Measurements from ENCODE around the gene TSC22D2. TPM values are rescaled to one million over a fixed set of nuclear protein-coding genes. Genes with fewer than 3 reads are reported as not detected.
"Not testable (repeated sequence)": the region's sequence is repeated elsewhere in the genome, so short reads cannot be mapped to it uniquely, and the experiment has no call there.

The TSC22D2 gene
- total RNA-seq, 2 donors from 2014 or later: 16.7 to 31.7 TPM

DNA sequence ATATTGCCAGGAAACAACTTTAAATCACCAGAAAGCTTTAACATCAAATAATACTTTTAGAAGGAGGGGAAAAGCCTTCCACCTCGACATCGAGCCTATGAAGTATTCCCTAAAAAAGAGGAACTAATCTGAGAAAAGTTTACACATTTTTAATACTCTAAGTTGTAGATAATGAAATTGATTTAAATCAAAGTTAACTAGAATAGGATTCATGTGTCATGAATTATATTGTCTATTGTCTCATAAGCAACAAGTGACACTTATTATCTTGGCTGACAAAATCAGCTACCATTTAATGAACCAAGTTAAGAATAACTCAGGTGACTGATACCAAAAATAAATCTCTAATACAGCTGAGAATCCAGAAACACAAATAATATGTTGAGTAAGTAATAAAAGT, 56.6 kb downstream of the TSC22D2 start:
- no peaks in the 10 kb centered on the region for H3K9me3 ChIP-seq
- H3K27me3 ChIP-seq: no peaks in the 10 kb centered on the region
- DNase-seq: no peak
- H3K27ac ChIP-seq: no peak overlapping the region
- no peaks in the 10 kb centered on the region for H3K4me1 ChIP-seq
- H3K9ac ChIP-seq (ENCODE audit: low read depth in 2 of 2, low read length in 2 of 2): no peak overlapping the region
- intact Hi-C loops (cut with DNase I): no loop called here
- no peak for TF ChIP-seq CTCF (IDR thresholded peaks at IDR 0.05)
- H3K36me3 ChIP-seq: no peaks in the 10 kb centered on the region
- H3K4me3 ChIP-seq: no peak overlapping the region

- Histone ChIP-seq H3K9ac (ENCODE audit: low read depth in 2 of 2, low read length in 2 of 2) (no peak overlapping the region), H3K4me3 (no peak overlapping the region), H3K27ac (no peak overlapping the region), H3K27me3 (no peaks in the 10 kb centered on the region), H3K36me3 (no peaks in the 10 kb centered on the region), H3K4me1 (no peaks in the 10 kb centered on the region), H3K9me3 (no peaks in the 10 kb centered on the region)
- TF ChIP-seq CTCF (IDR thresholded peaks at IDR 0.05): no peak
- intact Hi-C loops (cut with DNase I): no loop called here
- DNase-seq: no peak
Measured at GRCh38 chr3:150467381-150467780, 59.3 kb downstream of the TSC22D2 start.

DNA sequence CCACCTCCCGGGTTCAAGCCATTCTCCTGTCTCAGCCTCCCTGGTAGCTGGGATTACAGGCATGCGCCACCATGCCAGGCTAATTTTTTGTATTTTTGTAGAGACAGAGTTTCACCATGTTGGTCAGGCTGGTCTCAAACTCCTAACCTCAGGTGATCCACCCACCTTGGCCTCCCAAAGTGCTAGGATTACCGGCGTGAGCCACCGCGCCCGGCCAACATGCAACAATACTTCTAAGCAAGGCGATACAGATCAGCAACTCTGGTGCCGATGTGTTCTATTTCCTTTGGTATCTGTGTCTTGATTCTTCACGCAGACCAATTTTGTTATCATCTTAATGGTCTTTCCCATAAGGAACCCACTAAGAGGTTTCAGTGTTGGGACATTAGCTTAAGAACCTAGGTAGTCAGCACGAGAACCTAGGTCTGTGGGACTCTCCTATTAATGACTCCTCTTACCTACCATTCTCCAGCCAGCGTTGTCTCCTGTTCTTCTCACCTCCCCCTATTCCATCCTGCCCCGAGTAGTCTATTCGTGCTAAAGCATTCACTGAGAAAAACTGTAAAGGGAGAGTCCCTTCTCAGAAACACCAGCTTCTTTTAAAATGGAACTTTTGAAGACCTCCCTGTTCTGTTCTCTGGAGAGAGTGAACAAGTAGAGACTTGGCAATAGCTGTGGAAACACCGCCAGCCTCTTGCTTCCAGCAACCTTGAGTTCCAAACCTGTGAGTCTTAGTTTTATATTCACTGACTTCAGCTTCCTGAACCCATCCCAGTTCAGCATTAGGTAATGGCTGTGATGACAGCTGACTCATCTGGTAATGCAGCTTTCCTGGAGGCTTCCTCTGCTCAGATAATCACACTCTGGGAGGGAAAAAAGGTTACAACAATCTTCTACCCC, 61.2 kb downstream of the TSC22D2 start:
- H3K27me3 ChIP-seq: no peaks in the 10 kb centered on the region
- H3K36me3 ChIP-seq: no peaks in the 10 kb centered on the region
- H3K27ac ChIP-seq: peak overlapping the region; percentile 82
- no peak for TF ChIP-seq CTCF (IDR thresholded peaks at IDR 0.05)
- no peaks in the 10 kb centered on the region for H3K4me1 ChIP-seq
- H3K9me3 ChIP-seq: no peaks in the 10 kb centered on the region
- peak overlapping the region in 1 of 2 donors; percentile 58 for H3K9ac ChIP-seq (ENCODE audit: low read depth in 2 of 2, low read length in 2 of 2)
- peak; percentile 67 for DNase-seq
- no peak overlapping the region for H3K4me3 ChIP-seq
- intact Hi-C loops (cut with DNase I): no loop called here

GRCh38 chr3:150469931-150470740, 62.0 kb downstream of the TSC22D2 start:
- intact Hi-C loops (cut with DNase I): no loop called here
- Histone ChIP-seq H3K9ac (ENCODE audit: low read depth in 2 of 2, low read length in 2 of 2) (peak overlapping the region in 1 of 2 donors; percentile 58), H3K4me3 (no peak overlapping the region), H3K9me3 (no peaks in the 10 kb centered on the region), H3K27ac (peak overlapping the region; percentile 82), H3K36me3 (no peaks in the 10 kb centered on the region), H3K4me1 (no peaks in the 10 kb centered on the region), H3K27me3 (no peaks in the 10 kb centered on the region)
- peak; percentile 51 for DNase-seq
- no peak for TF ChIP-seq CTCF (IDR thresholded peaks at IDR 0.05)

GRCh38 chr3:150472421-150472820, 64.3 kb downstream of the TSC22D2 start:
- Histone ChIP-seq H3K4me3 (no peak overlapping the region), H3K9ac (ENCODE audit: low read depth in 2 of 2, low read length in 2 of 2) (no peak overlapping the region), H3K4me1 (no peaks in the 10 kb centered on the region), H3K36me3 (no peaks in the 10 kb centered on the region), H3K27me3 (no peaks in the 10 kb centered on the region), H3K27ac (no peak overlapping the region), H3K9me3 (no peaks in the 10 kb centered on the region)
- no peak for TF ChIP-seq CTCF (IDR thresholded peaks at IDR 0.05)
- no peak for DNase-seq
- intact Hi-C loops (cut with DNase I): no loop called here

GRCh38 chr3:150473161-150473560, 65.1 kb downstream of the TSC22D2 start:
- H3K27ac ChIP-seq; H3K27me3 ChIP-seq; H3K36me3 ChIP-seq; H3K9ac ChIP-seq (ENCODE audit: low read depth in 2 of 2, low read length in 2 of 2); H3K9me3 ChIP-seq; H3K4me3 ChIP-seq; H3K4me1 ChIP-seq; DNase-seq; intact Hi-C loops (cut with DNase I): not testable (repeated sequence)
